HG03108 (cell line): Measurements from ENCODE around the gene STEAP1.
"Not testable (repeated sequence)": the region's sequence is repeated elsewhere in the genome, so short reads cannot be mapped to it uniquely, and the experiment has no call there.

Experiments used
- ATAC-seq: cut with Tn5 transposase; IDR thresholded peaks from one replicate; pipeline ENCODE4 v1.9.1; 2021; ENCODE audit warnings: moderate library complexity; ENCODE audit not compliant: unreplicated experiment

Gene STEAP1

DNA sequence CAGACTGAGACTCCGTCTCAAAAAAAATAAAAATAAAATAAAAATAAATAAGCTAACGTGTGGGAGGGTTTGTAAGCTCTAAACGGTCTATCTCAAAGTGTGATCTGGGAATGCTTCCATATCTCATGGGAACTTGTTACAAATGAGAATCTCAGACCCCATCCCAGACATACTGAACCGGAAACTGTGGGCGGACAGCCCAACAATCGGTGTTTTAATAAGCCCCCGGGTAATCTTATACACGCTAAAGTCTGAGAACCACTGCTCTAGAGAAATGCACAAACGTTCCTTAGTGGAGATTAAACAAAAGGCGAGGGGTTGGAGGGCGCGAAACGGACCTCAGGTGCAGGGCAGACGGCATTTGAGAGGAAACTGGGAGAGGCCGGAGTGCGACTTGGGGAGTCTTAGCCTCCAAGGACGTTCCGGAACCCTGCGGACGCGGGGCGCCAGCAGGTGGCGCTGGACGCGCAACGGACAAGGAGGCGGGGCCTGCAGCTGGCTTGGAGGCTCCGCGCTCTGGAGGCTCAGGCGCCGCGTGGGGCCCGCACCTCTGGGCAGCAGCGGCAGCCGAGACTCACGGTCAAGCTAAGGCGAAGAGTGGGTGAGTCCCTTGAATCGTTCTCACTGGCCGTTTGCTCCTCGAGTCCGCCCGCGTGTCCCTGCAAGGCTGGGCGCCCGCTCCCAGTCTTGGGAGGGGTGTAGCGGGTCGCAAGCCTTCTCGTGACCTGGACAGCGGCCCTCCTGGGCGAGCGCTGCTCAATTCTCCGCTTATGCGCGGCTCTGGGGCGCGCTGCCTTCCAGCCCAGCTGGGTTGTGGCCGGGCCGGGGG, at the start of gene STEAP1:
STEAP1 (plus strand) TSS at position 527 of the 829 bp plus-strand sequence. CDS start 5,320 bp downstream, outside the sequence.
- peak; percentile 98 for ATAC-seq

DNA sequence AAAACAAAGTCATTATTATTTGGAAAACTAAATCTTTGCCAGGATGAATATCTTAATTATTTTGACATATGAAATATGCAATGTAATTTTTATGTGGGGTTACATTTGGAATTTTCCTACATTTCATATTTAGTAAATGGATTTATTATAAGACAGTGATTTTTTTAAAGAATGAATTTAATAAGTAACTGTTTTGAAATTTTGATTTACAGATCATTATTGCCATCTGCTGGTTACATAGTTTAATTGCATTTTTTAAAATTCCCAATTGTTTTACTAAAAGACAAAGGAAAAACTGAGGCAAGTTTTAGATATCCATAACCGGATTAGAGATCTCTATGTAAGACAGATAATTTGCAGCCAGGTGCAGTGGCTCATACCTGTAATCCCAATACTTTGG, 39.3 kb upstream of the STEAP1 start:
- not testable (repeated sequence) for ATAC-seq

DNA sequence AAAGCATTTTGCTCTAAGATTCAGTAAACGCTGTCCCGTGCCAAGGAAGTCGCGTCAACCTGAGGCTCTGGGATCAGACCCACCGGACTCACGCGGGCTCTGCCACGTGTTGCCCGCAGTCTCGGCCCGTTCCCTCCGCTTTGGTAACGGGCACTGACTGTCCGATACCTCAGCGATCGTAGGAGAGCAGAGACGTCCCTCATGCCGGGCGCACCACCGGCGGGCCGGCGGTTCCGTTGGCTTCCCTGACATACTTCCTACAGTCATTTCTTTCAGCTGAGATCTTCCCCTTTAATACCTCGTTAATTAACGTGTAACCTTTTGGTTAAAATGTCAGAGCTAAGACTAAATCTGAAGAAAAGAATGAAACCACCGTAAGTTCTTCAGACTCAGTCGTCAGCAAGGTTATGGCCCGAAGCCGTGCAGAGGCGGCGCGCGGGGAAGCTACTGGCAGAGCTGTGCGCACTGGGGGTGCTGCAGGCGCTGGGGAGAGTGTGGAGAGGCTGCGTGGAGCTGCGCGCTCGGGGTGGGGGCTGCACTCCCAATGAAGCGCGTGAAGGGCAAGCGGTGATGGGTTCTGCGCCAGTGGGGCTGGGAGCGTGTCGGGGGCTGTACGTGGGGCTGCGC, 35.6 kb upstream of the STEAP1 start:
- not testable (repeated sequence) for ATAC-seq

DNA sequence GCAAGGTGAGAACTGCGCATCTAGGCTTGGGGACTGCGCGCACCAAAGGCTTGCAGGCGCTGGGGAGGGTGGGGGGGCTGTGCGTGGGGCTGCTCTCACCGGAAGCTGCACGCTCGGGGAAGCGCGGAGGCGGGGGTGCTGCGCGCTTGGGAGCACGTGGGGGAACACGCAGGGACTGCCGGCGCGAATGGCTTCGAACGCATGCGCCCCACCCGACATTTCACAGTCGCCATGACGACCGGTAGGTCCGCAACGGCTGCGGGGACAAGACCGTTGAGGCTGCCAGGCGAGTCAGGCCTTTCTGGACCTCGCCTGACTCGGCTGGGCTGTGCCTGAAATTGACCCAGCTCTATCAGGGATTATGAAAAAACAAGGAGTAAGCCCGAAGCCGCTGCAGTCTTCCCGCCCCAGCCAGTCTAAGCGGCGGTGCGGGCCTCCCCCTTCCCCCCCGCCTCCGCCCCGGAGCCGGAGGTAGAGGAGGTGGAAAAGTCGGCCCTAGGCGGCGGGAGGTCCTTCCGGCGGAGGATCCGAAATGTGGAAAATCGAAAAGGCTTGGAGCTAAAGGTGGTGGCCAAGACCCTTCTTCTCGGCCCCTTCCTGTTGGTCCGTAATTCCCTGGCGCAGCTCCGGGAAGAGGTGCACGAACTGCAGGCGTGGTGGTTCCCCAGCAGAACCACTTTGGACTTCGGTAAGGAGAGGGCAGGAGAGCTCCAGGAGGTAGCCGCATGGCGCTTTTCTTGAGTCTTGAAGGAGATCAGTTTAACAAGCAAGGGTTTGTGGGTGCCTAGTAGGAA, 34.9 kb upstream of the STEAP1 start:
- ATAC-seq = no peak

DNA sequence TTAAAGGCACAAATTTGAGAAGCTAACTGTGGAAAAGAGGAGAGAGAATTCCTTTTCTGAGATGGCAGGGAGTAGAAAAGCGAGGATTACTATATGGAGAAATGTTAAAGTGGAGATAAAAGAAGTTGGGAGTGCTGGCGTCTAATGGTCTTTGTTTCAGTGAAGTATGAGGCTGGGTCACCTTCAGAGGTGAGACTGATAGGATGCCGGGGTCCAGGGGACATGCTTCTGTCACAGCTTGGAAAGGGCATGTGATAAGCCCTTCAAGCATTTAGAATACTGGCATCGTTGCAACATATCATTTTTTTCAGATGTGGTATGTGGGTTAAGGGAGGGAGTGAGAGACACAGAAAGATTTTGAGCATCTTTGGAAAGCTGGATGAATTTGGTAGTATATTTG, 34.1 kb upstream of the STEAP1 start:
- ATAC-seq = not testable (repeated sequence)

DNA sequence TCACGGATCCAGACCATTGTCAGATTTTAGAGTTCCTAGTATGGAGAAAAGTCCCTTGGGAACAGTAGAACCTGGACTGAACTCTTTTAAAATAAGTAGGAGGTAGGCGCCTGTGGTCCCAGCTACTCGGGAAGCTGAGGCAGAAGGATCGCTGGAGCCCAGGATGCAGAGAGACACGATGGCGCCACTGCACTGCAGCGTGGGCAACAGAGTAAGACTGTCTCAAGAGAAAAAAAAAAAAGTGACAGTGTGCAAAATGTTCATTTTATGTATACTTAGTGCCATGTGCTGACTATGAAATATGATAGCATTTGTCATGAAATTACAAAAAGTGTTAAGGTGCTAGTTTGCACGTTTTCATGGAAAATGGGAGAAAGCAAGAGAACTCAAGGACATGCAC, 22.5 kb upstream of the STEAP1 start:
- ATAC-seq = not testable (repeated sequence)

DNA sequence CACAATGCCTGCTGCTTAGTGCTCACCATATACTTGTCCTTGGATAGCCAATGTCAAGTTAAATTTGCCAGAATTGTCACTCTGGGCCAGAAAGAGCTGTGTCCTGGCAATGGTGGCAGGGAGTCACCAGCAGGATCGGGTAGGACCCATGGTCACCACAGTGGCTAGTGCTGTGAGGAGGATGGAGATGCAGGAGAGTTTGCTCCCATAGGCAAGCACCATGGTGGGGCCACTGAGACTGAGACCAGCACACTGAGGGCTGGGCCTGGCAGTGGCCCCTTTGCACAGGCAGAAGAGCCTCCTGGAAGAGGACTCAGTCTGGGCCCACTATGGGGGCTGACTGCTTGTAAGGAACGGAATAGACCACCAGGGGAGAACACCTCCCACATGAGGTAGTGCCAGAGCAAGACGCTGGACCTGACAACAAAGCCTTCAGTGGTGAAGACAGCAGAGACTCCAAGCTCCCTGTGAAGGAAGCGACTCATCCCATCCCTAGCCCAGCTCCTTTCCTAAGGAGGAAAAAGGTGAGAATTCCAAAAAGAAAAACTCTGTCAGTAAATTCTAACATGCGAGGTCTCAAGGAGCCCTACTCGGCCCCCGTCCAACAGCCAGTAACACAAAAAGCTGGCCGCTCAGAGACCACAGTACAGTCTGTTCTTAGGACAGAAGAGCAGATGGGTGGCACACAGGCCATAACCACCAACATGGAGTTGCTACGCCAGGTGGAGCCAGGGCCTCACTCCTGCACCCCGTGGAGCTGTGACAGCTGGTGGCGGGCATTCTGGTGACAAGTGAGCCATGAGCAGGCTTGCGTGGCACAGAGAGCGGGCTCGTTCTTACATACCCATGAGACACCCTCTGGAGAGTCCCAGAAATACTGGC, 6.9 kb upstream of the STEAP1 start:
- ATAC-seq = not testable (repeated sequence)

DNA sequence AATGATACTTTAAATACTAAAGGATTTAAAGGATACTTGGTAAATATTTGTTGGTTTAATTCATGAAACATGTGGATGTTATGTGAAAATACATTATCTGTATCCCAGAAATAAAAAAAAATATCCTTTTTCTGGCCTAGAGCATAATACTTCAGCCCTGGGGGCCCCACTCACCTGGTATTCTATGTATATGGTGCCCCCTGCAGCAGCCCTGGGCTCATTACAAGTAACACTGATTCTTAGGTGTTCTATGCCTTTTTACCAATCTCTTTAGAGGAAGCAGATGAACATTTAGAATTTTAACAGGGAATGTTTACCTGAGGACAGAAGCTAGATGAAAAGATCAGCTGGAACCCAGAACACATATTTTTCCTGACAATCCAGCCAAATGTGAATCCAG, 4.8 kb upstream of the STEAP1 start:
- not testable (repeated sequence) for ATAC-seq

DNA sequence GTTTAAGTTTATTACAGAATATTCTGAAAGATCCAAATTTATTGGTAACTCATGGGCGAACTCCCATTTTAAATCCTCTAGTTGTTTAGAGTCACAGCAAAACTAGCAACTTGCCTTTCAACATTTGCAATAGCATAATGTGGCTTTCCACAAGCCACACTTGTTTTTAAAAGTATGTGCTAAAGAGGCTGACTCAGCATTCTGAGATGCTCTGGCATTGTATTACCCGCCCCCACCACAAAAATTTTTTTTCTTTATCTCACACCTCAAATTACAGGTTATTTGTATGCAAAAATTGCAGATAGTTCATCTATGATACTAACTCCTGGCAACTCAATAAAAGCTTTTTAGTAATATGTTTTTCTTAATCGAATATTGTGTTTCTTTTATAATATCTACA, 2.4 kb upstream of the STEAP1 start:
- ATAC-seq = not testable (repeated sequence)

DNA sequence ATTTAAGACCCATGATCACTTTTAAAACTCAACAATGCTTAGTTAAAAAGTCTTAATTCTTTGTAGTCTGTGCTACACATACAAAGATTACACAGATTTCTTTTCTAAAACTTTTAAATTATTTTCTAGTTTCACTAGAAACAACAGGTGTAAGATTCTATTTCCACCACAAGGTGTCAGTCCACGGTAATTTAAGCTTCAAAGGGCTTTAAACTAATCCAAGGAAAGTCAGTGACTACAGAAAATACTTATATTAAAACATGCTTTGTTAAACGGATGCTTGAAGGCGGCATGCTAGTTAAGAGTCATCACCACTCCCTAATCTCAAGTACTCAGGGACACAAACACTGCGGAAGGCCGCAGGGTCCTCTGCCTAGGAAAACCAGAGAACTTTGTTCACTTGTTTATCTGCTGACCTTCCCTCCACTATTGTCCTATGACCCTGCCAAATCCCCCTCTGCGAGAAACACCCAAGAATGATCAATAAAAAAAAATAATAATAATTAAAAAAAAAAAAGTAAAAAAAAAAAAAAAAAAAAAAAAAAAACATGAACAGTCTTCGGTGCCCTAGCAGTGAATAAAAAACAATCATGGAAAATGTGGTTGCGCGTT, 1.5 kb upstream of the STEAP1 start:
- ATAC-seq = not testable (repeated sequence)

DNA sequence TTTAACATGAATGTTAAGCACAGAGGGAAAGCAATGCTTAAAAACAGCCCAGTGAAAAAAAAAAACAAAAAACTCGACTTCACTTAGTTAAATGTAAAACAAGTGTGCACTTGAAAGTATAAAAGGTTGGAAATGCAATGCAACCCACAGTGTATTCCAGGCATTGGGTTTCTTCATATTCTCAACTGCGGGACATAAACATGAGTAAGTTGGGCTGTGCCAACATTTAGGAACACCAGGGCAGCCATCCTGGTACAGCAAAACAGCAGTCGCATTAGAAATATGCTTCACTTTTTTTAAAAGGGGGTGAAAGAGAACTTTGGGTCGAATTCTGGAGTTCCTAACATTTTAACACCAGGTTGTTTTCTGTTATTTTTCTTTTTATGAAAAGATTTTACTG, 937 bp downstream of the STEAP1 start:
- no peak for ATAC-seq

DNA sequence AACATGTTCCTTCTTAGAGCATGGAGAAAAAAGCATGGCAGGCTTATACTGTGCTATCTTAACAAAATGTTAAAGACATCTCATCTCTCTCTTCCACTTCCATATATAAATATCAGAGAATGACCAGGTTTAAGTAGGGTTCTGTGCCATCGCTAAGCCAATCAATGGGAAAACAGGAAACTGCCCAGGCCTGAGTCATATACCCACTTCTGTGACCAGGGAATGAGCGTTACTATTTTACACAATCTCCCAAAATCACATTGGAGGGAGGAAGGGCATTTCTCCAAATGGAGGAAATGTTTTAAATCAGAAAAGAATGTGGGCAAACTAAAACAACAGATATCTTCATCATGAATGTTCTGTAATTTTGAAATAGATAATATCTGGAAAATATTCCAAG, 3.1 kb downstream of the STEAP1 start:
- not testable (repeated sequence) for ATAC-seq

DNA sequence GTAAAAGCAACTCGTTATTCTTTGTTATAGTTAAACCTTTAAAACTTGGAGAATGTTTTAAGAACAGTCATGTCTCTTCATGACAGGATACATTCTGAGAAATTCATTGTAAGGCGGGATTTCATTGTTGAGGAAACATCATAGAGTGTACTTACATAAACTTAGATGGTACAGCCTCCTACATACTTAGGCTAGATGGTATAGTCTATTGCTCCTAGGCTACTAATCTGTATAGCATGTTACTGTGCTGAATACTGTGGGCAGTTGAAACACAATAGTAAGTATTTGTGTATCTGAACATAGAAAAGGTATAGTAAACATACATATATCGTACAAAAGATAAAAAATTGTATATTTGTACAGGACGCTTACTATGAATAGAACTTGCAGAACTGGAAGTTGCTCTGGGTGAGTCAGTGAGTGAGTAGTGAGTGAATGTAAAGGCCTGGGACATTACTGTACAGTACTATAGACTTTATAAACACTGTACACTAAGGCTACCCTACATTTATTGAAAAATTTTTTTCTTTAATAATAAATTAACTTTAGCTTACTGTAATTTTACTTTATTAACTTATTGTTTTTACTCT, 3.6 kb downstream of the STEAP1 start:
- ATAC-seq = not testable (repeated sequence)

DNA sequence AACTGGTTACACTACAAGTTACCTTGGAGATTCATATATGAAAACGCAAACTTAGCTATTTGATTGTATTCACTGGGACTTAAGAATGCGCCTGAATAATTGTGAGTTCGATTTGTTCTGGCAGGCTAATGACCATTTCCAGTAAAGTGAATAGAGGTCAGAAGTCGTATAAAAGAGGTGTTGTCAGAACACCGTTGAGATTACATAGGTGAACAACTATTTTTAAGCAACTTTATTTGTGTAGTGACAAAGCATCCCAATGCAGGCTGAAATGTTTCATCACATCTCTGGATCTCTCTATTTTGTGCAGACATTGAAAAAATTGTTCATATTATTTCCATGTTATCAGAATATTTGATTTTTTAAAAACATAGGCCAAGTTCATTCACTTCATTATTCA, 9.3 kb downstream of the STEAP1 start:
- ATAC-seq = no peak

DNA sequence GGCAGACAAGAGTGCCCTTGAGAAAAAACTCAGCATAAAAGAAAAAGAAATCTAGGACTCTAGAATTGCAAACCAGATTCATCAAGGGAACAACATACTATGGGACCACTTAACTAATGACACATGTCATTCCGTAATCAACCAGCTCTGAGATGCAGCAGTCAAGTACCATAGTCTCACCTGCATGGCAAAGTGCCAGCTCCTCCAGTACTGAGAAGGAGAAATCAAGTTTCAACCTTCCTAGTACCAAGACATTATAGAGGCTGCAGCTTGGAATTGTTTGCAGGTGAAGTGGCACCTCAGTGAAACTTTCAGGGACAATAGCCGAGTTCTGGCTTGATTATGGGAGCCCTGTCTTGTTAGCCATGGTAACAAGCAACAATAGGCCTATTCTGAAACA, 11.5 kb downstream of the STEAP1 start:
- no peak for ATAC-seq

DNA sequence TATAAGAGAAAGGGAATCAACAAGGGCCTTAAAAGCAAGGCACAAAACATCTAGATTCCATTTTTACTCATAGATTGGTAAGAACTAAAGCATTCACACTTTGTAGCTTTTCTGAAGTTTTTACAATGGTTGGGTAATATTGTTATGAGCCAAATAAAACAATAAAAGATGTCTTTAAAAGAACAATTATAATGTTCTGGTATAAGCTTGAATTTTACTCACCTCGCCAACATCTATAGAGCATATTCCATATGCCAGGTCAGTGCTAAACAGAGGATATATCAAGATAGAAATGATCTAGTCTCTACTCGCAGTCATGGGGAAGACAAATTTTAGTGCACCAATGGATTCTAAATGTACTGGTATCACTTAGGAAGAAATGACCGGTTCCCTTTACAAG, 11.9 kb downstream of the STEAP1 start:
- ATAC-seq = no peak

DNA sequence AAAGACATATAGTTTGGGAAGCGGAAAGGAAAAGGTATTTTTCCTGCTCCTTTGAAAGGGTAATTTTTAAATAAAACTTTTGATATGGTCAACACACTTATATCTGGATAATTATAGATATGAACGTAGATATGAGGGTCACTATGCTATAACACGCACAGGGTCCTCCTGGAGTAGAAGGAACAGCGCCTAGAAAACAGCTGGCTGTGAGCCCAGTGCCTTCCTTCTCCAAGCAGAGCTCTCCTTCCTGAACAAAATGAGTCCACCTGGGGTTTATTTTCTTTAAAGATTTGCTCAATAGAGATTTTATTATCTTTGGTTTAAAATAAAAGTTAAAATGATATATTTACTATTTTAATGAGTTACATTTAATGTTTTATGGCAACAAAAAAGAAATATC, 13.1 kb downstream of the STEAP1 start:
- no peak for ATAC-seq

DNA sequence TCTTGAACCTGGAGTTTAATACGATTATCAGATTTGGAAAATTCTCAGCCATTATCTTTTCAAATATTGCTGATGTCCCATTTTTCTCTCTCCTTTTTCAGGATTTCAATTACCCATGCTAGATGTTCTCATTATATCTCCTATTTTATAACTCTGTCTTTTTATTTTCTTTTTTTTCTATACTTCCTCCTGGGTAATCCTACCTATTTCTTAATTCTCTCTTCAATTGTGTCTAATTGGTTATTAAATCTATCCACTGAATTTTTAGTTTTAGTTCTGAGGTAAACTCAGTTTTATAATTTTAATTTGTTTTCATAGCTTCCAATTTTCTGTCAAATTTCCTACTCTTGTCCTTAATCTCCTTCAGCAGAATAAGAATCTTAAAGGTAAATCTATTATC, 15.6 kb downstream of the STEAP1 start:
- ATAC-seq = no peak

DNA sequence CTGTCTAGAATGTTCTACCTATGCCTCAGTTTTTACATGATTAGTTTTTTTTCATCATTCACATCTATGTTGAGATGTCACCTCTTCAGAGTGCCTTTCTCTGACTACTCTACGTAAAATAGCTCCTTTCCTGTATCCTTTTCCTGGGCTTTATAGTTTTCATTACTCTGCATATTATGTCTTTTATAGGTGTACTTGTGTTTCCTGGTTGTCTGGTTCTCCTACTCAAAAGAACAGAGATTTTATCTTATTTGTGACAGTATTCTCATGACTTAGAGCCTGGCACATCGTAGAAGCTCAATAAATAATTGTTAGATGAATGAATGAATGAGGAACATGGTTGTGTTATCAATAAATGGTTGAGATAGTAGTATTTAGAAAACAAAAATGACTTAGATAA, 17.9 kb downstream of the STEAP1 start:
- no peak for ATAC-seq

DNA sequence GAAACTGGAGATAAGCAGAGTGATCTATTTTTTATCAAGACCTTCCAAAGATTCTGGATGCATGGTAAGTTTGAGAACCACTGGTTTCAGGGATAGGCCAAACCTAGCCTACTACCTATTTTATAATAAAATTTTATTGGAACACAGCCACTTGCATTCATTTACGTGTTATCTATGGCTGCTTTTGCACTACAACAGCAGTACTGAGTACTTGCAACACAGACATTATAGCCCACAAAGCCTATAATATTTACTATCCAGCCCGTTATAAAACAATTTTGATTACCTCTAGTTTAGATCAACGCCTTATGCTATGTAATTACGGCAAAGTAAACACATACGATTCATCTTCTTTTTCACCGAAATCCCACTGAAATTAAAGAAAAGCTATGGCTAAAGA, 18.4 kb downstream of the STEAP1 start:
- no peak for ATAC-seq
